HEK293 (cell line): ENCODE measurements around the gene ZBTB20.

Source experiments
- OSR2 ChIP-seq: fragments of 450-650 bp; formaldehyde crosslinking; IDR thresholded peaks from 2 replicates; pipeline ENCODE4 v1.5.1; 2016; ENCODE audit warnings: missing biosample characterization, missing genetic modification characterization
- SETDB1 ChIP-seq: IDR thresholded peaks from one replicate; pipeline ENCODE4 v1.6.1; 2017; ENCODE audit warnings: mild to moderate bottlenecking, low read length, moderate library complexity, mixed read lengths; ENCODE audit not compliant: insufficient read length
- SP2 ChIP-seq: fragments of 450-650 bp; formaldehyde crosslinking; IDR thresholded peaks from 2 replicates; pipeline ENCODE4 v1.5.1; 2016; ENCODE audit warnings: missing biosample characterization, missing genetic modification characterization
- ZEB2 ChIP-seq: fragments of 450-650 bp; formaldehyde crosslinking; IDR thresholded peaks from 2 replicates; pipeline ENCODE4 v1.5.1; 2016; ENCODE audit warnings: missing biosample characterization, missing genetic modification characterization
- ZNF404 ChIP-seq: fragments of 450-650 bp; formaldehyde crosslinking; IDR thresholded peaks from 2 replicates; pipeline ENCODE4 v1.5.1; 2017; ENCODE audit warnings: missing biosample characterization, missing genetic modification characterization
- ZNF558 ChIP-seq: fragments of 450-650 bp; formaldehyde crosslinking; IDR thresholded peaks from 2 replicates; pipeline ENCODE4 v1.5.1; 2016; ENCODE audit warnings: missing biosample characterization, missing genetic modification characterization
- ZNF660 ChIP-seq: fragments of 450-650 bp; IDR thresholded peaks from 2 replicates; pipeline ENCODE4 v1.5.1; 2018; ENCODE audit warnings: missing biosample characterization, mild to moderate bottlenecking, missing genetic modification characterization
- TF ChIP-seq, protein P1 (sequence below): fragments of 450-650 bp; formaldehyde crosslinking; IDR thresholded peaks from 2 replicates; pipeline ENCODE4 v1.5.1; 2016; ENCODE audit warnings: missing biosample characterization, missing genetic modification characterization
- TF ChIP-seq, protein P2 (sequence below): fragments of 450-650 bp; formaldehyde crosslinking; IDR thresholded peaks from 2 replicates; pipeline ENCODE4 v1.5.1; 2016; ENCODE audit warnings: missing biosample characterization, missing genetic modification characterization
- TF ChIP-seq, protein P3 (sequence below): fragments of 450-650 bp; formaldehyde crosslinking; IDR thresholded peaks from 2 replicates; pipeline ENCODE4 v1.5.1; 2016; ENCODE audit warnings: missing biosample characterization, missing genetic modification characterization
- TF ChIP-seq, protein P4 (sequence below): fragments of 450-650 bp; formaldehyde crosslinking; IDR thresholded peaks from 2 replicates; pipeline ENCODE4 v1.5.1; 2017; ENCODE audit warnings: missing biosample characterization, mild to moderate bottlenecking, missing genetic modification characterization, moderate library complexity
- TF ChIP-seq, protein P5 (sequence below): fragments of 450-650 bp; formaldehyde crosslinking; IDR thresholded peaks from 2 replicates; pipeline ENCODE4 v1.5.1; 2017; ENCODE audit warnings: missing biosample characterization, missing genetic modification characterization

DNA sequence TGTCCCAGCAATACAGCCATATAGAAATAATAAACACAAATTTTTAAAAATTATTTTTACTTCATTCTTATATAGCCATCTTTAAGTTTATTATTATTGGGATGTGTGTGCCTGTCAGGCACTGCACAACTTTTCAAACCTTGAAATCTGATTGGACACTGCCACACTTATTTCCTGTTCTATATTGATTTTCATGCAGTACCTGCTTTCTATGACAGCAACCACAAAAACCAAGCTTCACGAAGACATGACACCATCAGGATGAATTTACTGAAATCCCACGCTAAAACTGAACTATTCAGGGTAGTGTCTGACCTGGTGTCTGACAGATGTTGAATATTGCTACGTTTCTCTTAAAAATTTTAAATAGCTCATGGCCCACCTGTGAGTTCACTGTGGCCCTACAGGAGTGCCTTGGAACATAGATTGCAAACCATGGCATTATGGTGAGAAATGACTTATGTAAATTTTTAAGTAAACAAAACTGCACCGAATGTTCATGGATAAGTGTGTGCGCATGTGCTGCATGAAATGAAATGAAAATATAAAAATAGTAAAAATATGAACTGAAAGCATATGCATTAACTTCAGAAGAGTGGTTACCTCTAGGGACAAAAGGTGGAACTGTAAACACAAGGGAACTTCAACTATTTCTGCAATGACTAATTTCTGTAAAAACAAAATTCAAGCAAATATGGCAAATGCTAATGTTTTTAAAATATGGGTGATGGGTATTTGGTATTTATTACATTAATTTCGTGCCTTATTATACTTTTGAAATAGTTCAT is 152.3 kb downstream of the ZBTB20 start:
- TF ChIP-seq ZNF660 = no peak
- TF ChIP-seq OSR2 (tag by site-specific recombination) = no peak
- TF ChIP-seq, protein P1, sequence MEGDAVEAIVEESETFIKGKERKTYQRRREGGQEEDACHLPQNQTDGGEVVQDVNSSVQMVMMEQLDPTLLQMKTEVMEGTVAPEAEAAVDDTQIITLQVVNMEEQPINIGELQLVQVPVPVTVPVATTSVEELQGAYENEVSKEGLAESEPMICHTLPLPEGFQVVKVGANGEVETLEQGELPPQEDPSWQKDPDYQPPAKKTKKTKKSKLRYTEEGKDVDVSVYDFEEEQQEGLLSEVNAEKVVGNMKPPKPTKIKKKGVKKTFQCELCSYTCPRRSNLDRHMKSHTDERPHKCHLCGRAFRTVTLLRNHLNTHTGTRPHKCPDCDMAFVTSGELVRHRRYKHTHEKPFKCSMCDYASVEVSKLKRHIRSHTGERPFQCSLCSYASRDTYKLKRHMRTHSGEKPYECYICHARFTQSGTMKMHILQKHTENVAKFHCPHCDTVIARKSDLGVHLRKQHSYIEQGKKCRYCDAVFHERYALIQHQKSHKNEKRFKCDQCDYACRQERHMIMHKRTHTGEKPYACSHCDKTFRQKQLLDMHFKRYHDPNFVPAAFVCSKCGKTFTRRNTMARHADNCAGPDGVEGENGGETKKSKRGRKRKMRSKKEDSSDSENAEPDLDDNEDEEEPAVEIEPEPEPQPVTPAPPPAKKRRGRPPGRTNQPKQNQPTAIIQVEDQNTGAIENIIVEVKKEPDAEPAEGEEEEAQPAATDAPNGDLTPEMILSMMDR (tag by site-specific recombination) = no peak
- TF ChIP-seq ZEB2 = no peak
- TF ChIP-seq, protein P2, sequence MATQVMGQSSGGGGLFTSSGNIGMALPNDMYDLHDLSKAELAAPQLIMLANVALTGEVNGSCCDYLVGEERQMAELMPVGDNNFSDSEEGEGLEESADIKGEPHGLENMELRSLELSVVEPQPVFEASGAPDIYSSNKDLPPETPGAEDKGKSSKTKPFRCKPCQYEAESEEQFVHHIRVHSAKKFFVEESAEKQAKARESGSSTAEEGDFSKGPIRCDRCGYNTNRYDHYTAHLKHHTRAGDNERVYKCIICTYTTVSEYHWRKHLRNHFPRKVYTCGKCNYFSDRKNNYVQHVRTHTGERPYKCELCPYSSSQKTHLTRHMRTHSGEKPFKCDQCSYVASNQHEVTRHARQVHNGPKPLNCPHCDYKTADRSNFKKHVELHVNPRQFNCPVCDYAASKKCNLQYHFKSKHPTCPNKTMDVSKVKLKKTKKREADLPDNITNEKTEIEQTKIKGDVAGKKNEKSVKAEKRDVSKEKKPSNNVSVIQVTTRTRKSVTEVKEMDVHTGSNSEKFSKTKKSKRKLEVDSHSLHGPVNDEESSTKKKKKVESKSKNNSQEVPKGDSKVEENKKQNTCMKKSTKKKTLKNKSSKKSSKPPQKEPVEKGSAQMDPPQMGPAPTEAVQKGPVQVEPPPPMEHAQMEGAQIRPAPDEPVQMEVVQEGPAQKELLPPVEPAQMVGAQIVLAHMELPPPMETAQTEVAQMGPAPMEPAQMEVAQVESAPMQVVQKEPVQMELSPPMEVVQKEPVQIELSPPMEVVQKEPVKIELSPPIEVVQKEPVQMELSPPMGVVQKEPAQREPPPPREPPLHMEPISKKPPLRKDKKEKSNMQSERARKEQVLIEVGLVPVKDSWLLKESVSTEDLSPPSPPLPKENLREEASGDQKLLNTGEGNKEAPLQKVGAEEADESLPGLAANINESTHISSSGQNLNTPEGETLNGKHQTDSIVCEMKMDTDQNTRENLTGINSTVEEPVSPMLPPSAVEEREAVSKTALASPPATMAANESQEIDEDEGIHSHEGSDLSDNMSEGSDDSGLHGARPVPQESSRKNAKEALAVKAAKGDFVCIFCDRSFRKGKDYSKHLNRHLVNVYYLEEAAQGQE = no peak
- TF ChIP-seq, protein P3, sequence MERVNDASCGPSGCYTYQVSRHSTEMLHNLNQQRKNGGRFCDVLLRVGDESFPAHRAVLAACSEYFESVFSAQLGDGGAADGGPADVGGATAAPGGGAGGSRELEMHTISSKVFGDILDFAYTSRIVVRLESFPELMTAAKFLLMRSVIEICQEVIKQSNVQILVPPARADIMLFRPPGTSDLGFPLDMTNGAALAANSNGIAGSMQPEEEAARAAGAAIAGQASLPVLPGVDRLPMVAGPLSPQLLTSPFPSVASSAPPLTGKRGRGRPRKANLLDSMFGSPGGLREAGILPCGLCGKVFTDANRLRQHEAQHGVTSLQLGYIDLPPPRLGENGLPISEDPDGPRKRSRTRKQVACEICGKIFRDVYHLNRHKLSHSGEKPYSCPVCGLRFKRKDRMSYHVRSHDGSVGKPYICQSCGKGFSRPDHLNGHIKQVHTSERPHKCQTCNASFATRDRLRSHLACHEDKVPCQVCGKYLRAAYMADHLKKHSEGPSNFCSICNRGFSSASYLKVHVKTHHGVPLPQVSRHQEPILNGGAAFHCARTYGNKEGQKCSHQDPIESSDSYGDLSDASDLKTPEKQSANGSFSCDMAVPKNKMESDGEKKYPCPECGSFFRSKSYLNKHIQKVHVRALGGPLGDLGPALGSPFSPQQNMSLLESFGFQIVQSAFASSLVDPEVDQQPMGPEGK (tag by site-specific recombination) = no peak
- TF ChIP-seq ZNF558 (tag by site-specific recombination) = no peak
- no peak for TF ChIP-seq SETDB1
- TF ChIP-seq, protein P4, sequence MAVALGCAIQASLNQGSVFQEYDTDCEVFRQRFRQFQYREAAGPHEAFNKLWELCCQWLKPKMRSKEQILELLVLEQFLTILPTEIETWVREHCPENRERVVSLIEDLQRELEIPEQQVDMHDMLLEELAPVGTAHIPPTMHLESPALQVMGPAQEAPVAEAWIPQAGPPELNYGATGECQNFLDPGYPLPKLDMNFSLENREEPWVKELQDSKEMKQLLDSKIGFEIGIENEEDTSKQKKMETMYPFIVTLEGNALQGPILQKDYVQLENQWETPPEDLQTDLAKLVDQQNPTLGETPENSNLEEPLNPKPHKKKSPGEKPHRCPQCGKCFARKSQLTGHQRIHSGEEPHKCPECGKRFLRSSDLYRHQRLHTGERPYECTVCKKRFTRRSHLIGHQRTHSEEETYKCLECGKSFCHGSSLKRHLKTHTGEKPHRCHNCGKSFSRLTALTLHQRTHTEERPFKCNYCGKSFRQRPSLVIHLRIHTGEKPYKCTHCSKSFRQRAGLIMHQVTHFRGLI = no peak
- TF ChIP-seq, protein P5, sequence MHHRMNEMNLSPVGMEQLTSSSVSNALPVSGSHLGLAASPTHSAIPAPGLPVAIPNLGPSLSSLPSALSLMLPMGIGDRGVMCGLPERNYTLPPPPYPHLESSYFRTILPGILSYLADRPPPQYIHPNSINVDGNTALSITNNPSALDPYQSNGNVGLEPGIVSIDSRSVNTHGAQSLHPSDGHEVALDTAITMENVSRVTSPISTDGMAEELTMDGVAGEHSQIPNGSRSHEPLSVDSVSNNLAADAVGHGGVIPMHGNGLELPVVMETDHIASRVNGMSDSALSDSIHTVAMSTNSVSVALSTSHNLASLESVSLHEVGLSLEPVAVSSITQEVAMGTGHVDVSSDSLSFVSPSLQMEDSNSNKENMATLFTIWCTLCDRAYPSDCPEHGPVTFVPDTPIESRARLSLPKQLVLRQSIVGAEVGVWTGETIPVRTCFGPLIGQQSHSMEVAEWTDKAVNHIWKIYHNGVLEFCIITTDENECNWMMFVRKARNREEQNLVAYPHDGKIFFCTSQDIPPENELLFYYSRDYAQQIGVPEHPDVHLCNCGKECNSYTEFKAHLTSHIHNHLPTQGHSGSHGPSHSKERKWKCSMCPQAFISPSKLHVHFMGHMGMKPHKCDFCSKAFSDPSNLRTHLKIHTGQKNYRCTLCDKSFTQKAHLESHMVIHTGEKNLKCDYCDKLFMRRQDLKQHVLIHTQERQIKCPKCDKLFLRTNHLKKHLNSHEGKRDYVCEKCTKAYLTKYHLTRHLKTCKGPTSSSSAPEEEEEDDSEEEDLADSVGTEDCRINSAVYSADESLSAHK (tag by site-specific recombination) = no peak
- no peak for TF ChIP-seq SP2
- TF ChIP-seq ZNF404 (tag by site-specific recombination) = no peak
